Esophagus squamous epithelium (tissue), 5 donors: ENCODE results near the gene TTC14. TPM values are rescaled to one million over a fixed set of nuclear protein-coding genes. Genes with fewer than 3 reads are reported as not detected.

Experiments used
- DNase-seq: peaks from one replicate; lab custom pipeline; 2025; lab: John Stamatoyannopoulos, UW
- H3K27ac ChIP-seq, 4 donors: fragments of 200-600 bp; sonication (generic); one replicate each; pipeline ENCODE4 v1.5.1; 2016 to 2019; ENCODE audit warnings: mild to moderate bottlenecking in 1 of 4
- H3K27me3 ChIP-seq, 4 donors: fragments of 200-600 bp; sonication (generic); 1 replicate in 3 of 4; 2 replicates in 1 of 4; pipeline versions ENCODE4 v1.5.1 to v1.6.0; 2017 to 2021; ENCODE audit warnings: antibody characterized with exemption in 1 of 4
- H3K36me3 ChIP-seq, 3 donors: fragments of 200-600 bp; sonication (generic); one replicate each; pipeline ENCODE4 v1.5.1; 2016 to 2019
- H3K4me1 ChIP-seq, 3 donors: fragments of 200-600 bp; sonication (generic); one replicate each; pipeline ENCODE4 v1.5.1; 2017 to 2019
- H3K4me3 ChIP-seq, 4 donors: fragments of 200-600 bp; sonication (generic); 1 replicate in 3 of 4; 2 replicates in 1 of 4; pipeline ENCODE4 v1.5.1; 2016 to 2019; ENCODE audit warnings: mild to moderate bottlenecking in 2 of 4, moderate library complexity in 1 of 4
- H3K9me3 ChIP-seq, 3 donors: fragments of 200-600 bp; sonication (generic); one replicate each; pipeline ENCODE4 v1.5.1; 2016 to 2019
- POLR2A ChIP-seq, 4 donors: fragments of 450-650 bp; IDR thresholded peaks; one replicate each; pipeline ENCODE4 v1.6.1; 2017; ENCODE audit warnings: antibody characterized with exemption in 4 of 4, mild to moderate bottlenecking in 4 of 4, moderate library complexity in 3 of 4
- WGBS, 2 donors: methylation state at CpG; one replicate each; pipeline ENCODE4 v1.1.5; 2018; 5-methylcytosine and 5-hydroxymethylcytosine counted together
- intact Hi-C: fragments of 100-400 bp; cut with DNase I; formaldehyde crosslinking; loops from one replicate; pipeline ENCODE4 v1.15.0; 2022
- total RNA-seq, 4 donors: library from RNA; depleted of rRNA; stranded (reverse); fragments of >200 nt; gene quantifications; one replicate each; pipeline ENCODE4 v1.1.0, GENCODE V29; 2016
- TF ChIP-seq, protein P1 (sequence below), 6 experiments: fragments of 450-650 bp in 4 of 6; fragments of 200-600 bp in 2 of 6; sonication (generic) in 2 of 6; IDR thresholded peaks; one replicate each; pipeline ENCODE4 v1.5.1; 2016 to 2019; ENCODE audit warnings: antibody characterized with exemption in 6 of 6, mild to moderate bottlenecking in 4 of 6, moderate library complexity in 4 of 6
- donor health status: DM: yes; HTN: yes; CAD: no.

The TTC14 gene
- total RNA-seq = 10 to 100 TPM in 3 of 4 donors, 1 to 10 TPM in 1; 9.6 to 29.4 (median 21.8) TPM

DNA sequence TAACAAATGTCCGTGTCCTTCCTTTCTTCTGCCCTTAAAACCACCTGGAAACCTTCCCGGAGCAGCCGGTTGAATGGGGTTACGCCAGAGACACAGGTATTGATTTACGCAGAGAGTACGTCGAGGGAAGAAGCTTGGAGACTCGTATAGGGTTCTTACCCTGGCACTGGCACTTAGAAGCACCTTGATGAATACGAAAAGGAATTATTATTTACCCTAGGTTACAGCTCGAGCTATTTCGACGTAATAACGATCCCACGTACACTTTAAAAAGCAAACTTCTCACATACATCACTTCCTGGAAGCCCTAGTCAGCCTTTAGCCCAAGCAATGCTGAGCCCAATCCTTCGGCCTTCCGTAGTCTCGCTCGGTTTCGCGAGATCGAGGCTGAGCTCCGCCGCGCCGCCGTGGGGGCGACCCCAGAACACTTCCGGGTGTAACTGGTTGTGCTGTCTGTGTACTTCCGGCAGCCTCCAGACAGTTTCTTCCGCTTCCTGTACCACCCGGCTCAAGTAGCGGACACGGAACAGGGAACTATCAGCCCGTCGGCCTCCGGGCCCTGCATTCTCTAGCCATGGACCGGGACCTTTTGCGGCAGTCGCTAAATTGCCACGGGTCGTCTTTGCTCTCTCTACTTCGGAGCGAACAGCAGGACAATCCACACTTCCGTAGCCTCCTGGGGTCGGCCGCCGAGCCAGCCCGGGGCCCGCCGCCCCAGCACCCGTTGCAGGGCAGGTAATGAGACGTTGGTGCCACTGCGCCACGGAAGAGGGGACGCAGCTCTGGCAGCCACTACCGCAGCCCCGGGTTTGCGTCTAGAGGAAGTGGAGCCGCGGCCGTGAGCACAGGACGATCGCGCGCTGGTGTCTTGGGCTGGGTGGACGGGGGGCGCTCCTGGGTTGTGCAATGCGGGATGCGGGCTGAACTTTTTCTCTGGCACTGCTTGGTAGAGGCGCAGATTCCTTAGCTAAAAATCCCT lies at the start of gene TTC14:
Gene TTC14, plus strand, starts transcription at position 476 of the 979 bp plus-strand sequence. Its CDS starts 99 bp downstream, at position 575.
- H3K27me3 ChIP-seq = peaks cover 0 to 12% (median 0%) of the 10 kb centered on the region in 4 donors
- intact Hi-C loops = no loop called here
- TF ChIP-seq, protein P1, sequence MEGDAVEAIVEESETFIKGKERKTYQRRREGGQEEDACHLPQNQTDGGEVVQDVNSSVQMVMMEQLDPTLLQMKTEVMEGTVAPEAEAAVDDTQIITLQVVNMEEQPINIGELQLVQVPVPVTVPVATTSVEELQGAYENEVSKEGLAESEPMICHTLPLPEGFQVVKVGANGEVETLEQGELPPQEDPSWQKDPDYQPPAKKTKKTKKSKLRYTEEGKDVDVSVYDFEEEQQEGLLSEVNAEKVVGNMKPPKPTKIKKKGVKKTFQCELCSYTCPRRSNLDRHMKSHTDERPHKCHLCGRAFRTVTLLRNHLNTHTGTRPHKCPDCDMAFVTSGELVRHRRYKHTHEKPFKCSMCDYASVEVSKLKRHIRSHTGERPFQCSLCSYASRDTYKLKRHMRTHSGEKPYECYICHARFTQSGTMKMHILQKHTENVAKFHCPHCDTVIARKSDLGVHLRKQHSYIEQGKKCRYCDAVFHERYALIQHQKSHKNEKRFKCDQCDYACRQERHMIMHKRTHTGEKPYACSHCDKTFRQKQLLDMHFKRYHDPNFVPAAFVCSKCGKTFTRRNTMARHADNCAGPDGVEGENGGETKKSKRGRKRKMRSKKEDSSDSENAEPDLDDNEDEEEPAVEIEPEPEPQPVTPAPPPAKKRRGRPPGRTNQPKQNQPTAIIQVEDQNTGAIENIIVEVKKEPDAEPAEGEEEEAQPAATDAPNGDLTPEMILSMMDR (IDR thresholded peaks at IDR 0.05) = no peak
- peak in 1 of 4 donors; percentile 44 for TF ChIP-seq POLR2A (IDR thresholded peaks at IDR 0.05)
- H3K36me3 ChIP-seq = peaks cover 0 to 38% (median 9%) of the 10 kb centered on the region in 3 donors
- peak; percentile 78 for DNase-seq
- H3K4me3 ChIP-seq = peak within 1 kb of the TSS; percentile 50 to 97 (median 79)
- peaks cover 0 to 18% (median 7%) of the 10 kb centered on the region in 3 donors for H3K4me1 ChIP-seq
- peak within 1 kb of the TSS; percentile 74 to 90 (median 84) for H3K27ac ChIP-seq
- 8 to 9% methylated on average over 33 to 36 of the region's 70 CpGs for WGBS, 2 donors
- no peaks in the 10 kb centered on the region for H3K9me3 ChIP-seq

- WGBS, 2 donors = 67 to 81% methylated on average over 4 of the region's 4 CpGs
- intact Hi-C loops = no loop called here
Measured at GRCh38 chr3:180563406-180563805, 38.6 kb upstream of the TTC14 start.

GRCh38 chr3:180564676-180565075 lies 37.3 kb upstream of the TTC14 start:
- Histone ChIP-seq H3K27ac (no peak overlapping the region), H3K27me3 (no peaks in the 10 kb centered on the region), H3K4me3 (no peak overlapping the region), H3K4me1 (no peaks in the 10 kb centered on the region), H3K9me3 (peaks cover 0 to 7% (median 0%) of the 10 kb centered on the region in 3 donors), H3K36me3 (no peaks in the 10 kb centered on the region)
- DNase-seq = no peak
- TF ChIP-seq, protein P1 (IDR thresholded peaks at IDR 0.05) = no peak
- TF ChIP-seq POLR2A (IDR thresholded peaks at IDR 0.05) = no peak
- intact Hi-C loops = no loop called here
- 64 to 67% methylated on average over 2 of the region's 2 CpGs for WGBS, 2 donors

More at GRCh38 chr3:180563406-180563805, 38.6 kb upstream of the TTC14 start:
- Histone ChIP-seq H3K27me3 (no peaks in the 10 kb centered on the region), H3K36me3 (no peaks in the 10 kb centered on the region), H3K4me1 (no peaks in the 10 kb centered on the region), H3K27ac (no peak overlapping the region), H3K4me3 (no peak overlapping the region), H3K9me3 (peaks cover 0 to 7% (median 0%) of the 10 kb centered on the region in 3 donors)
- no peak for TF ChIP-seq POLR2A (IDR thresholded peaks at IDR 0.05)
- TF ChIP-seq, protein P1 (IDR thresholded peaks at IDR 0.05) = no peak
- no peak for DNase-seq

DNA sequence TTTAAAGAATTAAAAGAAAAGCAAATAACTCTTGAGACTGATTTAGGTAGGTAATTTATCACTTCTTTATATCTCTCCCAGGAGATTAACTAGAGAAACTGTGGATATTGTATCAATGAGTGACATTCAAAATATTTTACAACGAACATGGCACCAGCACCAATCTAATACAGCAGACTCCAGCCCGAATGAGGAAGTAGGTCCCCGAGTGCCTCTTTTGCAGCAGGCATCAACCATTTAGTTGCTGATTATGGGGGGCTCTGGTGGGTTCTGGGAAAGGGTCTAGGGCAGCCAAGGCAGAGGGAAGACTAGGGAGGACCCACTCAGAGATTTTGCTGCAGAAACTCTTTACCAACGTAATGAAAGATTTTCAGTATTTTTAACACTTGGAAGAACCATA lies 31.7 kb upstream of the TTC14 start:
- intact Hi-C loops = no loop called here
- no peak overlapping the region for H3K27ac ChIP-seq
- WGBS, 2 donors = 50 to 54% methylated on average over 4 of the region's 4 CpGs
- no peak overlapping the region for H3K4me3 ChIP-seq
- no peaks in the 10 kb centered on the region for H3K27me3 ChIP-seq
- no peaks in the 10 kb centered on the region for H3K36me3 ChIP-seq
- TF ChIP-seq, protein P1 (IDR thresholded peaks at IDR 0.05) = no peak
- TF ChIP-seq POLR2A (IDR thresholded peaks at IDR 0.05) = no peak
- H3K4me1 ChIP-seq = no peaks in the 10 kb centered on the region
- H3K9me3 ChIP-seq = no peaks in the 10 kb centered on the region
- no peak for DNase-seq
